Keratinocyte (primary cell): Measurements from ENCODE around the gene RBM44. TPM values are rescaled to one million over a fixed set of nuclear protein-coding genes. Genes with fewer than 3 reads are reported as not detected.

Experiments used
- DNase-seq: peaks from one replicate; pipeline ENCODE4 v3.0.0-alpha.2; 2011; ENCODE audit warnings: low read depth, missing footprints, low spot score
- FAIRE-seq: peaks from 2 replicates; lab custom pipeline; 2011; peaks lifted over from hg19 to GRCh38; lab: Jason Lieb, UNC
- H2AFZ ChIP-seq: 2 replicates; pipeline ENCODE4 v1.6.0; 2012; ENCODE audit warnings: low read length, control low read depth, inconsistent platforms; ENCODE audit not compliant: control insufficient read depth
- H3K27ac ChIP-seq: 2 replicates; pipeline ENCODE4 v1.5.1; 2011; ENCODE audit warnings: low read length; ENCODE audit not compliant: control insufficient read depth, insufficient read depth
- H3K27me3 ChIP-seq: 3 replicates; pipeline ENCODE4 v1.6.0; 2011; ENCODE audit warnings: low read length; ENCODE audit not compliant: control insufficient read depth, insufficient read depth; ENCODE audit errors: extremely low read depth
- H3K36me3 ChIP-seq, 2 experiments: 2 replicates in 1 of 2; 3 replicates in 1 of 2; pipeline ENCODE4 v1.5.1; 2011; ENCODE audit warnings: low read length in 2 of 2, mild to moderate bottlenecking in 1 of 2; ENCODE audit not compliant: control insufficient read depth in 2 of 2, insufficient read depth in 2 of 2; ENCODE audit errors: extremely low read depth in 1 of 2
- H3K4me1 ChIP-seq: 3 replicates; pipeline ENCODE4 v1.5.1; 2011; ENCODE audit warnings: low read length; ENCODE audit not compliant: control insufficient read depth, insufficient read depth; ENCODE audit errors: extremely low read depth
- H3K4me2 ChIP-seq: 3 replicates; pipeline ENCODE4 v1.6.0; 2011; ENCODE audit warnings: low read depth, low read length; ENCODE audit not compliant: control insufficient read depth, insufficient read depth; ENCODE audit errors: extremely low read depth
- H3K4me3 ChIP-seq, 3 experiments: fragments of 200-600 bp in 1 of 3; sonication (generic) in 1 of 3; 2 replicates in 2 of 3; 3 replicates in 1 of 3; pipeline ENCODE4 v1.5.1; 2011 to 2016; ENCODE audit warnings: low read length in 3 of 3, mild to moderate bottlenecking in 3 of 3, control low read depth in 2 of 3, inconsistent platforms in 1 of 3, low read depth in 1 of 3, mixed read lengths in 1 of 3, mixed run types in 1 of 3, moderate library complexity in 1 of 3; ENCODE audit not compliant: control insufficient read depth in 2 of 3, insufficient read depth in 2 of 3; ENCODE audit errors: extremely low read depth in 1 of 3
- H3K79me2 ChIP-seq: 2 replicates; pipeline ENCODE4 v1.6.0; 2012; ENCODE audit warnings: low read length; ENCODE audit not compliant: control insufficient read depth, insufficient read depth
- H3K9ac ChIP-seq: 3 replicates; pipeline ENCODE4 v1.6.0; 2011; ENCODE audit warnings: low read length; ENCODE audit not compliant: control insufficient read depth, insufficient read depth; ENCODE audit errors: extremely low read depth
- H3K9me1 ChIP-seq: 3 replicates; pipeline ENCODE4 v1.6.0; 2011; ENCODE audit warnings: low read length; ENCODE audit not compliant: control insufficient read depth, insufficient read depth; ENCODE audit errors: extremely low read depth
- H3K9me3 ChIP-seq: 2 replicates; pipeline ENCODE4 v1.5.1; 2012; ENCODE audit warnings: low read depth, low read length; ENCODE audit not compliant: control insufficient read depth
- H4K20me1 ChIP-seq: 3 replicates; pipeline ENCODE4 v1.6.0; 2011; ENCODE audit warnings: low read length; ENCODE audit not compliant: control insufficient read depth, insufficient read depth; ENCODE audit errors: extremely low read depth
- EZH2 ChIP-seq: IDR thresholded peaks from one replicate; pipeline ENCODE4 v1.6.1; 2012; ENCODE audit warnings: inconsistent platforms, mild to moderate bottlenecking, low read length, moderate library complexity
- dilution Hi-C: fragments of 300-500 bp; cut with MboI; formaldehyde crosslinking; loops from one replicate; pipeline ENCODE4 v1.7.0; 2020; ENCODE audit warnings: low sequenced_read_pairs; ENCODE audit not compliant: extremely low pct_ligation_motif_present
- polyA plus RNA-seq, 5 experiments: library from polyadenylated mRNA; depleted of rRNA in 3 of 5; stranded (reverse) in 3 of 5; stranded (forward) in 1 of 5; unstranded in 1 of 5; fragments of >200 nt; gene quantifications; 1 replicate in 1 of 5; 2 replicates in 3 of 5; 3 replicates in 1 of 5; pipeline versions ENCODE4 v1.2.1 to v1.2.3, GENCODE V29; 2011 to 2012; ENCODE audit warnings: missing spikeins in 2 of 5, low read depth in 1 of 5, low replicate concordance in 1 of 5
- TF ChIP-seq, protein P1 (sequence below), 3 experiments: IDR thresholded peaks in 1 of 3; conservative IDR thresholded peaks in 1 of 3; optimal IDR thresholded peaks in 1 of 3; 2 replicates in 2 of 3; 3 replicates in 1 of 3; pipeline versions ENCODE3 to v1.5.1; 2011; ENCODE audit warnings: low read length in 3 of 3, mild to moderate bottlenecking in 3 of 3, moderate library complexity in 2 of 3, control low read depth in 1 of 3, inconsistent platforms in 1 of 3; ENCODE audit not compliant: insufficient read depth in 2 of 3; ENCODE audit errors: extremely low read depth in 1 of 3

RBM44 gene
- polyA plus RNA-seq, 1 donor (not counting 4 experiments of a cell fraction or from before 2014, with no cell fraction given), result 0.14 TPM

DNA sequence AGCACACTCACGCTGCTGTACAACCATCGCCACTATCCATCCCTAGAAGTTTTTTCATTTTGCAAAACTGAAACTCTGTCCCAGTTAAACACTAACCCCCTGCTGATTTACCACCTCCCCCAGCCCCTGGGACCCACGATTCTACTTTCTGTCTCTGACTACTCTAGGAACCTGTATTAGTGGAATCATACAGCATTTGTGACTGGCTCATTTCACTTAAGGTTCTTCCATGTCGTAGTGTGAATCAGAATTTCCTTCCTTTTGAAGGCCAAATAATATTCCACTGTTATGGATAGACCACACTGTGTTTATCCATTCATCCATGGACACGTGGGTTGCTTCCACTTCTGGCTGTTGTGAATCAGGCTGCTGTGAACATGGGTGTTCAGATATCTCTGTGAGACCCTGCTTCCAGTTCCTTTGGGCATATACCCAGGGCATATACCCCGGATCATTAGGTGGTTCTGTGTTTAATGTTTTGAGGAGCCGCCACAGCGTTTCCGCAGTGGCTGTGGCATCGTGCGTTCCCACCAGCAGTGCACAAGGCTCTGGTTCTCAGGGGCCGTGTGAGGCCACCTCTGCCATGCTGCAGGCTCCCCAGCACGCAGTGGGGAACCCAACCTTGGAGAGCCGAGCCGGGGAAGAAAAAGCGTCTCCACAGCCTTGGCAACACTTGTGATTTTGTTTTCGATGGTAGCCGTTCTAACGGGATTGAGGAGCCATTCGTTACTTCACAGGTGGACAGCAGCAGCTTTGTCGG is 70.9 kb downstream of the RBM44 start:
- H3K9me3 ChIP-seq, result no peaks in the 10 kb centered on the region
- no peak overlapping the region for H3K4me3 ChIP-seq
- H3K4me1 ChIP-seq, result peaks cover 38% of the 10 kb centered on the region
- no peak for TF ChIP-seq EZH2
- TF ChIP-seq, protein P1, sequence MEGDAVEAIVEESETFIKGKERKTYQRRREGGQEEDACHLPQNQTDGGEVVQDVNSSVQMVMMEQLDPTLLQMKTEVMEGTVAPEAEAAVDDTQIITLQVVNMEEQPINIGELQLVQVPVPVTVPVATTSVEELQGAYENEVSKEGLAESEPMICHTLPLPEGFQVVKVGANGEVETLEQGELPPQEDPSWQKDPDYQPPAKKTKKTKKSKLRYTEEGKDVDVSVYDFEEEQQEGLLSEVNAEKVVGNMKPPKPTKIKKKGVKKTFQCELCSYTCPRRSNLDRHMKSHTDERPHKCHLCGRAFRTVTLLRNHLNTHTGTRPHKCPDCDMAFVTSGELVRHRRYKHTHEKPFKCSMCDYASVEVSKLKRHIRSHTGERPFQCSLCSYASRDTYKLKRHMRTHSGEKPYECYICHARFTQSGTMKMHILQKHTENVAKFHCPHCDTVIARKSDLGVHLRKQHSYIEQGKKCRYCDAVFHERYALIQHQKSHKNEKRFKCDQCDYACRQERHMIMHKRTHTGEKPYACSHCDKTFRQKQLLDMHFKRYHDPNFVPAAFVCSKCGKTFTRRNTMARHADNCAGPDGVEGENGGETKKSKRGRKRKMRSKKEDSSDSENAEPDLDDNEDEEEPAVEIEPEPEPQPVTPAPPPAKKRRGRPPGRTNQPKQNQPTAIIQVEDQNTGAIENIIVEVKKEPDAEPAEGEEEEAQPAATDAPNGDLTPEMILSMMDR (optimal IDR thresholded peaks at IDR 0.05 in 1 of 3, IDR thresholded peaks at IDR 0.05 in 1 of 3, conservative IDR thresholded peaks at IDR 0.05 in 1 of 3; ENCODE audit: extremely low read depth in 1 of 3, insufficient read depth in 2 of 3, low read length in 3 of 3), result no peak
- DNase-seq, result no peak
- dilution Hi-C loops, result no loop called here
- peak; percentile 48 for FAIRE-seq
- no peaks in the 10 kb centered on the region for H3K36me3 ChIP-seq
- H3K9me1 ChIP-seq, result peaks cover 9% of the 10 kb centered on the region
- no peak overlapping the region for H3K9ac ChIP-seq
- H3K27ac ChIP-seq, result no peak overlapping the region
- H4K20me1 ChIP-seq, result no peaks in the 10 kb centered on the region
- H3K79me2 ChIP-seq, result no peaks in the 10 kb centered on the region
- H3K4me2 ChIP-seq, result no peak overlapping the region
- H2AFZ ChIP-seq, result no peak overlapping the region
- no peaks in the 10 kb centered on the region for H3K27me3 ChIP-seq

DNA sequence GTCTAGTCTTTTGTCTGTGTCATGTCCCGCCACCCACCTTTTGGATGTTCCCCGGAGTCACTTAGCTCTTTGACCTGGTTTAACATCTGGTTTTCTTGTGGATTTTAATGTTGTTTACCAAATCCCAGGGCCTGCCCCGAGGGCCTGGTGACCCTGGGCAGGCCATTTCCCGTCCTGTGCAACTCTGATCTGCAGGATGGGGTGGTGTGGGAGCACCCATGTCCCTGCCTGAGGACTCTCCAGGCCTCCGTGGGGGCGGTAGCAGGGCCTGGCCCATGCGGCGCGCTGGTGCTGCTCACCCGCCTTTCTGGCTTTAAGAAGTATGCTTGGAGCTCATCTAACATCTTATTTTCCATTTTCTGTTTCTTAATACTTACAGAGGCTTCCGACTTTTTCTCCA is 71.5 kb downstream of the RBM44 start:
- Histone ChIP-seq H3K9ac (no peak overlapping the region), H3K4me3 (no peak overlapping the region), H3K9me1 (peaks cover 9% of the 10 kb centered on the region), H3K79me2 (no peaks in the 10 kb centered on the region), H3K27me3 (no peaks in the 10 kb centered on the region), H3K36me3 (no peaks in the 10 kb centered on the region), H2AFZ (no peak overlapping the region), H3K4me2 (no peak overlapping the region), H3K4me1 (peaks cover 39% of the 10 kb centered on the region), H3K27ac (no peak overlapping the region), H4K20me1 (no peaks in the 10 kb centered on the region), H3K9me3 (no peaks in the 10 kb centered on the region)
- no peak for TF ChIP-seq EZH2
- TF ChIP-seq, protein P1 (optimal IDR thresholded peaks at IDR 0.05 in 1 of 3, IDR thresholded peaks at IDR 0.05 in 1 of 3, conservative IDR thresholded peaks at IDR 0.05 in 1 of 3; ENCODE audit: extremely low read depth in 1 of 3, insufficient read depth in 2 of 3, low read length in 3 of 3), result no peak
- DNase-seq (no peak), FAIRE-seq (no peak)
- dilution Hi-C loops, result no loop called here
